Activated naive CD8-positive, alpha-beta T cell (primary cell): ENCODE results near the gene GAA.

ENCODE experiments used
- H3K27ac Mint-ChIP-seq: one replicate; pipeline ENCODE4 v1.8.0; 2021; ENCODE audit warnings: mixed read lengths
- H3K27me3 Mint-ChIP-seq: one replicate; pipeline ENCODE4 v1.8.0; 2021; ENCODE audit warnings: mixed read lengths
- H3K36me3 Mint-ChIP-seq: one replicate; pipeline ENCODE4 v1.8.0; 2021; ENCODE audit warnings: mixed read lengths
- H3K4me1 Mint-ChIP-seq: one replicate; pipeline ENCODE4 v1.8.0; 2021; ENCODE audit warnings: low read depth, mixed read lengths
- H3K4me3 Mint-ChIP-seq: one replicate; pipeline ENCODE4 v1.8.0; 2021; ENCODE audit warnings: mild to moderate bottlenecking, mixed read lengths
- H3K9me3 Mint-ChIP-seq: one replicate; pipeline ENCODE4 v1.8.0; 2021; ENCODE audit warnings: low read depth, mixed read lengths

The GAA gene

GRCh38 chr17:80106176-80106575 is 4.8 kb downstream of the GAA start:
- Mint-ChIP-seq H3K9me3 (no peaks in the 10 kb centered on the region), H3K27ac (no peak overlapping the region), H3K27me3 (no peaks in the 10 kb centered on the region), H3K36me3 (no peaks in the 10 kb centered on the region), H3K4me3 (no peak overlapping the region), H3K4me1 (peaks cover 11% of the 10 kb centered on the region)

GRCh38 chr17:80106751-80107150 is 5.4 kb downstream of the GAA start:
- Mint-ChIP-seq H3K36me3 (no peaks in the 10 kb centered on the region), H3K4me3 (no peak overlapping the region), H3K9me3 (no peaks in the 10 kb centered on the region), H3K4me1 (peaks cover 11% of the 10 kb centered on the region), H3K27me3 (no peaks in the 10 kb centered on the region), H3K27ac (no peak overlapping the region)

GRCh38 chr17:80107231-80108021 is 6.0 kb downstream of the GAA start:
- Mint-ChIP-seq H3K27ac (no peak overlapping the region), H3K9me3 (no peaks in the 10 kb centered on the region), H3K4me3 (no peak overlapping the region), H3K36me3 (no peaks in the 10 kb centered on the region), H3K4me1 (peaks cover 6% of the 10 kb centered on the region), H3K27me3 (no peaks in the 10 kb centered on the region)

DNA sequence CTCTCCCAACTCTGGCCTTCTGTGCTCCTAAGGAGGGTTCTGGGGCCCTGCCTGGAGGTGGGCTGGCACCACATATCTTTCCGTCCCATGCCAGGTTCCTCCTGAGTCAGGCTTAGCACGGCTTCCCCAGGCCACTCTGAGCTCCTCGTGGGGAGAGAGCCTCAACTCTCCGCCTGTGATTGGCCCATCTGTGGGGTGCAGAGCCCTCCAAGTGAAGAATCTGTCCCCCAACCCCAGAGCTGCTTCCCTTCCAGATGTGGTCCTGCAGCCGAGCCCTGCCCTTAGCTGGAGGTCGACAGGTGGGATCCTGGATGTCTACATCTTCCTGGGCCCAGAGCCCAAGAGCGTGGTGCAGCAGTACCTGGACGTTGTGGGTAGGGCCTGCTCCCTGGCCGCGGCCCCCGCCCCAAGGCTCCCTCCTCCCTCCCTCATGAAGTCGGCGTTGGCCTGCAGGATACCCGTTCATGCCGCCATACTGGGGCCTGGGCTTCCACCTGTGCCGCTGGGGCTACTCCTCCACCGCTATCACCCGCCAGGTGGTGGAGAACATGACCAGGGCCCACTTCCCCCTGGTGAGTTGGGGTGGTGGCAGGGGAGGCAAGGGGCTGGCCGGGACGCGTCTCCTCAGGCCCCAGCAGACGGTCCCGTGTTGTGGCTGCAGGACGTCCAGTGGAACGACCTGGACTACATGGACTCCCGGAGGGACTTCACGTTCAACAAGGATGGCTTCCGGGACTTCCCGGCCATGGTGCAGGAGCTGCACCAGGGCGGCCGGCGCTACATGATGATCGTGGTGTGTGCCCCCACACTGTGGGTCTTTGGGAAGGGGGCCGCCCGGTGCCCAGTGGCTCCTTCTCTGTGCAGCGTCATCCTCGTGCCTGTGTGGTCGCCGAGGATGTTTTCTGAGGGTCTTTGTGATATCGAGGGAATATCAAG is 6.9 kb downstream of the GAA start:
- H3K27ac Mint-ChIP-seq, result no peak overlapping the region
- no peak overlapping the region for H3K4me3 Mint-ChIP-seq
- H3K27me3 Mint-ChIP-seq, result no peaks in the 10 kb centered on the region

GRCh38 chr17:80109066-80109660 is 7.8 kb downstream of the GAA start:
- Mint-ChIP-seq H3K27me3 (no peaks in the 10 kb centered on the region), H3K27ac (no peak overlapping the region), H3K36me3 (no peaks in the 10 kb centered on the region), H3K9me3 (no peaks in the 10 kb centered on the region), H3K4me1 (no peaks in the 10 kb centered on the region), H3K4me3 (no peak overlapping the region)

More for the DNA sequence above, 6.9 kb downstream of the GAA start:
- no peaks in the 10 kb centered on the region for H3K9me3 Mint-ChIP-seq
- peaks cover under 1% of the 10 kb centered on the region for H3K4me1 Mint-ChIP-seq
- no peaks in the 10 kb centered on the region for H3K36me3 Mint-ChIP-seq

DNA sequence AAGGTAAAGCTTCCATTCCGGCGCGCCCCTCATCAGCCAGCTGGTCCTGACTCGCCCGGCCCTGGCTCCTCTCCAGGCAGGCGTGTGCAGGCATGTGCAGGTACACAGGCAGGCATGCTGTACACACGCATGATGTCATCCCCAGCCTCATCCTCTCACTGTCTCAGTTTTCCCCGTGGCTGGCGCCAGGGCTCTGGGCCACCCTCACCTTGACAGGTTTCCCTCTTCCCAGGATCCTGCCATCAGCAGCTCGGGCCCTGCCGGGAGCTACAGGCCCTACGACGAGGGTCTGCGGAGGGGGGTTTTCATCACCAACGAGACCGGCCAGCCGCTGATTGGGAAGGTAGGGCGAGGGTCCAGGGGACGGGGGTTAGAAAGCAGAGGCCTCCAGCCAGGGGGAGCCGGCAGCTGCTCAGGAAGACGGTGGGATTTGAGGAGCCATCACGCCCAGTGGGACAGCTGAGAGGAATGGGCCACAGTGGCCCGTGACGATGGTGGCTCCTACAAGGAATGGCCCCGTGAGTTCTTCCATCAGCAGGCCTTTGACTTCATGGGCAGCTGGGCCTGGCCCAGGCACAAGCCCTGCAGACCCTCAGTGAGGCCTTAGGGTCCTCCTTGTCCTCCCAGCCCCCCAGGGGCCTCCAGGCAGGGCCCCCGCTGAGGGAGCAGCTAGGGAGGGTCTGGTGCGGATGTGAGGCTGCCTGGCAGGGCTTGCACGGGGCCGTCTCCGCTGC is 8.5 kb downstream of the GAA start:
- Mint-ChIP-seq H3K4me3 (no peak overlapping the region), H3K27me3 (no peaks in the 10 kb centered on the region), H3K4me1 (no peaks in the 10 kb centered on the region), H3K36me3 (no peaks in the 10 kb centered on the region), H3K9me3 (peaks cover 2% of the 10 kb centered on the region), H3K27ac (no peak overlapping the region)

DNA sequence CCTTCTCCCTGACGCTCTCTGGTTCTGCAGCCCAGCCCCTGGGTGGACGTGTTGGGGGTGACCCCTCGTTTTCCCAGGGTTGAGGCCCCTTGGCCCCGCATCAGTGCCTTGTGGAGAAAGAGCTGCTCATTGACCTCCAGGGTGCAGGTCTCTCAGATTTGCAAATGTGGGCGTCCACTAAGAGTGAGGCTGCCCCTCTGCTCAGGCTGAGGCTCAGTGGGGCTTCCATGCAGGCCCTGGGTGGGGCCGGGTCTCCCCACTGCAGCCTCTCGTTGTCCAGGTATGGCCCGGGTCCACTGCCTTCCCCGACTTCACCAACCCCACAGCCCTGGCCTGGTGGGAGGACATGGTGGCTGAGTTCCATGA is 9.0 kb downstream of the GAA start:
- H3K27me3 Mint-ChIP-seq, result no peaks in the 10 kb centered on the region
- peaks cover 7% of the 10 kb centered on the region for H3K9me3 Mint-ChIP-seq
- H3K4me3 Mint-ChIP-seq, result no peak overlapping the region
- H3K27ac Mint-ChIP-seq, result no peak overlapping the region
- H3K4me1 Mint-ChIP-seq, result no peaks in the 10 kb centered on the region
- no peaks in the 10 kb centered on the region for H3K36me3 Mint-ChIP-seq

DNA sequence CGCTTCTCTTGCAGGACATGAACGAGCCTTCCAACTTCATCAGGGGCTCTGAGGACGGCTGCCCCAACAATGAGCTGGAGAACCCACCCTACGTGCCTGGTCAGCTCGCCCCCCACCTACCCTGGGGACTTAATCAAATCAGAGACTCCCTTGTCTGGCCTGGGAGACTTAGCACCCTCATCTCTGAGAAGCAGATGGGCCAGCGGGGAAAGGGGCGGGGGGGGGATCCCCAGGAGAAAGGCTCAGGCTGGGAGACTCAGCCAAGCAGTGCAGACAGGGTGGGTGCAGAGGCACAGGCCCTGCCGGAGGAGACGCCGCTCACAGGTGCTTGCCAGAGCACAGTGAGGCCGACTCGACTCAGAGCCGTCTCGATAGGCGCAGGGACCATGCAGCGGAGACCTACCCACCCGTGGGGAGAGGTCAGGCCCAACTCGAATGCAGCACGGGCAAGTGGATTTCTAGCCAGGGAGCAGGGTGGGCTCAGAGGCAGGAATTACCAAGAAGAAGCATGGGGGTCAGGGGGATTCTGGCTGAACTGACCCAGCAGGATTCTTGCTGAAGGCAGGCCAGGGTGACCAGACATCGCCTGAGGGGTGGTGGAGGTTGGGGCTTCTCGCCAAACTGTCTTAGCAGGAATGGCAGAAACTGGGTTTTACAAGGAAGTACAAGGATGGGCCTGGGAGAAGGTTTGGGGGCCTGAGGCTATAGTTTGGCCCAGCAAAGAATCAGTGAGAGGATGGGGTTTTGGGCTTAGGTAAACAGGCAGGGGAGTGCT is 9.7 kb downstream of the GAA start:
- Mint-ChIP-seq H3K27me3 (no peaks in the 10 kb centered on the region), H3K4me3 (no peak overlapping the region), H3K9me3 (peaks cover 7% of the 10 kb centered on the region), H3K36me3 (no peaks in the 10 kb centered on the region), H3K4me1 (no peaks in the 10 kb centered on the region), H3K27ac (no peak overlapping the region)

GRCh38 chr17:80111702-80112470 is 10.5 kb downstream of the GAA start:
- Mint-ChIP-seq H3K4me3 (no peak overlapping the region), H3K9me3 (peaks cover 7% of the 10 kb centered on the region), H3K27me3 (no peaks in the 10 kb centered on the region), H3K27ac (no peak overlapping the region), H3K4me1 (no peaks in the 10 kb centered on the region), H3K36me3 (no peaks in the 10 kb centered on the region)

DNA sequence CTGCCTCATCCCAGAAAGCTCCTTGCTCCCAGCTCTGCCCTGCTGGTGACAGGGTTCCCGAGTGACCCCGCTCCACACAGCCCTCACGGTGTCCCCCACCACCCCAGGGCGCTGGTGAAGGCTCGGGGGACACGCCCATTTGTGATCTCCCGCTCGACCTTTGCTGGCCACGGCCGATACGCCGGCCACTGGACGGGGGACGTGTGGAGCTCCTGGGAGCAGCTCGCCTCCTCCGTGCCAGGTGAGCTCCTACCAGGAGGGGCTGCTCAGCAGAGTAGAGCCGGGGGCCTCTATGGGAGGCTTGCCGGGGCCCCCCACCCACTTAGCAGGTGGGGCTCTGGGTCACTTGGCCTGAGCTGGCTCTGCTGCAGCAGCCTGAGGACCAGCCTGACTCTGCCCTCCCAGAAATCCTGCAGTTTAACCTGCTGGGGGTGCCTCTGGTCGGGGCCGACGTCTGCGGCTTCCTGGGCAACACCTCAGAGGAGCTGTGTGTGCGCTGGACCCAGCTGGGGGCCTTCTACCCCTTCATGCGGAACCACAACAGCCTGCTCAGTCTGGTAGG is 11.2 kb downstream of the GAA start:
- Mint-ChIP-seq H3K27me3 (no peaks in the 10 kb centered on the region), H3K36me3 (no peaks in the 10 kb centered on the region), H3K27ac (no peak overlapping the region), H3K4me1 (no peaks in the 10 kb centered on the region), H3K9me3 (peaks cover 7% of the 10 kb centered on the region), H3K4me3 (no peak overlapping the region)

GRCh38 chr17:80113033-80113484 is 11.7 kb downstream of the GAA start:
- no peaks in the 10 kb centered on the region for H3K36me3 Mint-ChIP-seq
- peaks cover 7% of the 10 kb centered on the region for H3K9me3 Mint-ChIP-seq
- H3K27ac Mint-ChIP-seq, result no peak overlapping the region
- no peaks in the 10 kb centered on the region for H3K27me3 Mint-ChIP-seq
- H3K4me1 Mint-ChIP-seq, result no peaks in the 10 kb centered on the region
- no peak overlapping the region for H3K4me3 Mint-ChIP-seq

GRCh38 chr17:80114758-80115157 is 13.4 kb downstream of the GAA start:
- Mint-ChIP-seq H3K4me1 (no peaks in the 10 kb centered on the region), H3K4me3 (no peak overlapping the region), H3K36me3 (no peaks in the 10 kb centered on the region), H3K27ac (no peak overlapping the region), H3K9me3 (peaks cover 7% of the 10 kb centered on the region), H3K27me3 (no peaks in the 10 kb centered on the region)

GRCh38 chr17:80115159-80115558 is 13.8 kb downstream of the GAA start:
- Mint-ChIP-seq H3K36me3 (no peaks in the 10 kb centered on the region), H3K4me3 (no peak overlapping the region), H3K4me1 (no peaks in the 10 kb centered on the region), H3K27me3 (no peaks in the 10 kb centered on the region), H3K9me3 (peaks cover 7% of the 10 kb centered on the region), H3K27ac (no peak overlapping the region)
